Karpas-422 (cell line): ENCODE measurements around the gene ABHD17C. TPM values are rescaled to one million over a fixed set of nuclear protein-coding genes. Genes with fewer than 3 reads are reported as not detected.

Source experiments
- DNase-seq: peaks from one replicate; pipeline ENCODE4 v3.0.0-alpha.2; 2015
- H2AFZ ChIP-seq: fragments of 200-600 bp; sonication (generic); 2 replicates; pipeline ENCODE4 v1.6.1; 2014; ENCODE audit warnings: antibody characterized with exemption, low read length, mixed read lengths
- H3K27ac ChIP-seq: fragments of 200-600 bp; sonication (generic); 2 replicates; pipeline ENCODE4 v1.5.1; 2014; ENCODE audit warnings: mild to moderate bottlenecking, low read length, moderate library complexity
- H3K27me3 ChIP-seq: fragments of 200-600 bp; sonication (generic); 2 replicates; pipeline ENCODE4 v1.6.1; 2014; ENCODE audit warnings: low read length, mixed read lengths
- H3K36me3 ChIP-seq: fragments of 200-600 bp; sonication (generic); 2 replicates; pipeline ENCODE4 v1.6.1; 2014; ENCODE audit warnings: low read length, mixed read lengths; ENCODE audit not compliant: insufficient read depth
- H3K4me1 ChIP-seq: fragments of 200-600 bp; sonication (generic); 2 replicates; pipeline ENCODE4 v1.6.1; 2014; ENCODE audit warnings: mild to moderate bottlenecking, low read length, mixed read lengths
- H3K4me2 ChIP-seq: fragments of 200-600 bp; sonication (generic); 2 replicates; pipeline ENCODE4 v1.6.1; 2014; ENCODE audit warnings: low read length, low read depth, mild to moderate bottlenecking; ENCODE audit not compliant: poor library complexity, severe bottlenecking
- H3K4me3 ChIP-seq: fragments of 200-600 bp; sonication (generic); 2 replicates; pipeline ENCODE4 v1.5.1; 2014; ENCODE audit warnings: mild to moderate bottlenecking, antibody characterized with exemption, low read length, mixed read lengths
- H3K79me2 ChIP-seq: fragments of 200-600 bp; sonication (generic); 2 replicates; pipeline ENCODE4 v1.6.1; 2014; ENCODE audit warnings: mild to moderate bottlenecking, low read length, mixed read lengths
- H3K9ac ChIP-seq: fragments of 200-600 bp; sonication (generic); 2 replicates; pipeline ENCODE4 v1.6.0; 2014; ENCODE audit warnings: low read length
- H3K9me2 ChIP-seq: fragments of 200-600 bp; sonication (generic), shearing (Covaris generic); replicated peaks from 2 replicates; pipeline ENCODE4 v1.6.0; 2014; ENCODE audit warnings: mild to moderate bottlenecking, low read length, moderate library complexity; ENCODE audit not compliant: insufficient read depth
- H3K9me3 ChIP-seq: fragments of 300-700, 200-600 bp; sonication (generic); 2 replicates; pipeline ENCODE4 v1.6.1; 2014; ENCODE audit warnings: low read length, mixed read lengths
- H4K20me1 ChIP-seq: fragments of 200-600 bp; sonication (generic); 2 replicates; pipeline ENCODE4 v1.6.1; 2014; ENCODE audit warnings: mild to moderate bottlenecking, antibody characterized with exemption, low read length, low read depth; ENCODE audit not compliant: insufficient read depth
- total RNA-seq: library from RNA; depleted of rRNA; stranded (reverse); fragments of >200 nt; shearing (Covaris generic); gene quantifications from 2 replicates; pipeline ENCODE4 v1.2.3, GENCODE V29; 2014; ENCODE audit warnings: low replicate concordance

ABHD17C gene
- total RNA-seq, 1 experiment from 2014 or later, result 0.48 TPM

DNA sequence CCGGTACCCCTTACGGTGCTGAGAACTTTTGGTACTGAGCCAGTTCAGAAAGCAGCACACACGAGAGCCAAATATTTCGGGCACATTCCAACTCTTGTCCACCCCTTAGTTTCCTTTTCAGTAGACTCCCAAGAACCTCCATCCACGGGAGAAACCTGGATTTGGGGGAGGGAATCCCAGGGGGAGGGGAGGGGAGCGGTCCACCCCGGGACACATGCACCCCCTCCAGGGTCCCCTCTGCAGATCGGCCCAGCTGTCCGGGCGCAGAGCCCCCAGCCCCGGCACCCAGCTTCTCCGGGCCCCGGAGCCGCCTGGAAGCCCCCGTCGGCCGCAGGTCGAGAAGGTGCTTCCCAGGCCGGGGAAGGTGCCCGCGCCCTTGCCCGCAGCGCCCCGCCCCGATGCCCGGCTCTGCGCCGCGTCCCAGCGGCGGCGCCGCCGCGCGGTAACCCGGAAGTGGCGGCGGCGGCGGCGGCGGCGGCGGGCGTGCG is 455 bp upstream of the ABHD17C start:
- no peaks in the 10 kb centered on the region for H3K79me2 ChIP-seq
- peak overlapping the region; percentile 97 for H3K4me2 ChIP-seq
- H3K27ac ChIP-seq, result no peak overlapping the region
- no peaks in the 10 kb centered on the region for H3K9me2 ChIP-seq
- H4K20me1 ChIP-seq, result peaks cover 3% of the 10 kb centered on the region; the same call in 1 of the 2 replicates
- peak overlapping the region; percentile 98 for H2AFZ ChIP-seq
- H3K27me3 ChIP-seq, result no peaks in the 10 kb centered on the region
- peak overlapping the region; percentile 80 for H3K9ac ChIP-seq
- DNase-seq, result no peak
- H3K4me3 ChIP-seq, result peak overlapping the region; percentile 72
- peaks cover 13% of the 10 kb centered on the region for H3K4me1 ChIP-seq
- no peaks in the 10 kb centered on the region for H3K9me3 ChIP-seq
- no peaks in the 10 kb centered on the region for H3K36me3 ChIP-seq

GRCh38 chr15:80695911-80696661 is 976 bp downstream of the ABHD17C start:
- H2AFZ ChIP-seq, result no peak overlapping the region
- no peaks in the 10 kb centered on the region for H3K9me3 ChIP-seq
- DNase-seq, result no peak
- H3K79me2 ChIP-seq, result no peaks in the 10 kb centered on the region
- H3K9ac ChIP-seq, result peak overlapping the region; percentile 75
- no peaks in the 10 kb centered on the region for H3K9me2 ChIP-seq
- H3K4me2 ChIP-seq, result peak overlapping the region; percentile 63
- peak overlapping the region; percentile 67 for H3K4me3 ChIP-seq
- no peaks in the 10 kb centered on the region for H3K36me3 ChIP-seq
- H3K27ac ChIP-seq, result no peak overlapping the region
- no peaks in the 10 kb centered on the region for H3K27me3 ChIP-seq
- peaks cover 13% of the 10 kb centered on the region for H3K4me1 ChIP-seq
- peaks cover 3% of the 10 kb centered on the region; the same call in 1 of the 2 replicates for H4K20me1 ChIP-seq

GRCh38 chr15:80697075-80697685 is 2.1 kb downstream of the ABHD17C start:
- H3K4me3 ChIP-seq, result no peak overlapping the region
- peaks cover 13% of the 10 kb centered on the region for H3K4me1 ChIP-seq
- no peak overlapping the region for H3K4me2 ChIP-seq
- H3K79me2 ChIP-seq, result no peaks in the 10 kb centered on the region
- H2AFZ ChIP-seq, result no peak overlapping the region
- H3K27me3 ChIP-seq, result no peaks in the 10 kb centered on the region
- H3K36me3 ChIP-seq, result no peaks in the 10 kb centered on the region
- H4K20me1 ChIP-seq, result peaks cover 6% of the 10 kb centered on the region; the same call in 1 of the 2 replicates
- DNase-seq, result no peak
- no peak overlapping the region for H3K9ac ChIP-seq
- no peaks in the 10 kb centered on the region for H3K9me3 ChIP-seq
- H3K27ac ChIP-seq, result no peak overlapping the region
- H3K9me2 ChIP-seq, result no peaks in the 10 kb centered on the region

GRCh38 chr15:80698676-80699075 is 3.6 kb downstream of the ABHD17C start:
- Histone ChIP-seq H3K9me3 (no peaks in the 10 kb centered on the region), H3K27ac (no peak overlapping the region), H3K79me2 (no peaks in the 10 kb centered on the region), H3K27me3 (no peaks in the 10 kb centered on the region), H3K4me3 (no peak overlapping the region), H2AFZ (no peak overlapping the region), H3K9me2 (no peaks in the 10 kb centered on the region), H3K4me1 (peaks cover 13% of the 10 kb centered on the region), H4K20me1 (peaks cover 6% of the 10 kb centered on the region; the same call in 1 of the 2 replicates), H3K36me3 (no peaks in the 10 kb centered on the region), H3K4me2 (no peak overlapping the region), H3K9ac (no peak overlapping the region)
- no peak for DNase-seq

GRCh38 chr15:80699981-80700380 is 4.9 kb downstream of the ABHD17C start:
- DNase-seq, result no peak
- Histone ChIP-seq H2AFZ (no peak overlapping the region), H3K79me2 (no peaks in the 10 kb centered on the region), H3K4me2 (no peak overlapping the region), H3K27me3 (no peaks in the 10 kb centered on the region), H4K20me1 (peaks cover 6% of the 10 kb centered on the region), H3K9ac (no peak overlapping the region), H3K4me3 (no peak overlapping the region), H3K27ac (no peak overlapping the region), H3K9me3 (no peaks in the 10 kb centered on the region), H3K9me2 (no peaks in the 10 kb centered on the region), H3K36me3 (no peaks in the 10 kb centered on the region), H3K4me1 (peaks cover 7% of the 10 kb centered on the region; the same call in 1 of the 2 replicates)

DNA sequence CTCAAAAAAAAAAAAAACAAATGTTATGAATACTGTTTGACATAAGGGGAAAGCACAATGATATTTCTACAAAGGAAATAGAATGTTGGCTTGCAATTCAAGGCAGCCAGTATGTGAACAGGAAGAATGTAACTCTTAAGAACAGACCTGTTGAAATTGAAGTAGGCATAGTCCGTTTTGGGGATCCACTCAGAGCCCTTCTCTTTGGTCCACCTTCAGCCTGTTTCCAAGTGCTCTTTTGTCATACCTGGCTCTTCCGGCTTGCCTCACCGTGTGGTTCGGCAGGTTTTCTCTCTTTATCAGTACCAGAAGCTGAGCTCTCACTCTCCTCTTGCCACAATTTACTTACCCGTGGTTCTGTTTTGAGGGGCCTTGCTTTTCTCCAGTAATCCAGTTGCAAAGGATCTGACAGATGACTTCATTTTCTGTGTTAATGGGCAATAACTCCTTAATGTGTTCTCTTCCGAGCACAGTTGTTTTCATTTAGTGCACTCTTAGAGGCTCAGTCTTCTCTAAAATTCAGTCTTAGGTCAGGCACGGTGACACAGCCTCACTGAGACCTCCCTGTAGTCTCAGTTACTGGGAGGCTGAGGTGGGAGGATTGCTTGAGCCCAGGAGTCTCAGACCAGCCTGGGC is 6.7 kb downstream of the ABHD17C start:
- no peak for DNase-seq
- no peaks in the 10 kb centered on the region for H3K36me3 ChIP-seq
- no peak overlapping the region for H3K4me2 ChIP-seq
- no peak overlapping the region for H3K9ac ChIP-seq
- H3K27me3 ChIP-seq, result no peaks in the 10 kb centered on the region
- no peaks in the 10 kb centered on the region for H3K4me1 ChIP-seq
- no peak overlapping the region for H3K27ac ChIP-seq
- H3K4me3 ChIP-seq, result no peak overlapping the region
- no peaks in the 10 kb centered on the region for H3K9me2 ChIP-seq
- no peaks in the 10 kb centered on the region for H3K79me2 ChIP-seq
- no peaks in the 10 kb centered on the region for H3K9me3 ChIP-seq
- H2AFZ ChIP-seq, result no peak overlapping the region
- H4K20me1 ChIP-seq, result peaks cover 6% of the 10 kb centered on the region

DNA sequence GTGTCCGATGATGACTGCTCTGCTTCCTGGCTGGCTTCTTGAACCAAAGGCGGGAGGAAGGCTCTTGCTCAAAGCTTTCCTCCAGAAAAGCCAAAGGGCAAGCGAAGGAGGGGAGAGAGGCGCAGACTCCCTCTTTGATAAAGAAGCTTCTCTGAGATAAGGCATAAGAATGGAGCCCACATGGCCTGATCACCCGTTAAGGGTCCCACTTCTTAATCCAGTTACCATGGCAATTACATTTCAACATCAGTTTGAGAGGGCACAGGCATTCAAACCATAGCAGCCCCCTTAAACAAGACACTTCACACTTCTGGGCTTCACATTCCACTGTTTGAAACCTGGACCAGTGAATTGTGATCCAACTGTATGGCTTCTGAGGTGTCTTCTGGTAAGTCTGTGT is 8.0 kb downstream of the ABHD17C start:
- no peak overlapping the region for H3K9ac ChIP-seq
- H3K9me2 ChIP-seq, result no peaks in the 10 kb centered on the region
- peaks cover 6% of the 10 kb centered on the region for H4K20me1 ChIP-seq
- H3K9me3 ChIP-seq, result no peaks in the 10 kb centered on the region
- H3K4me1 ChIP-seq, result no peaks in the 10 kb centered on the region
- no peak overlapping the region for H3K27ac ChIP-seq
- no peak overlapping the region for H3K4me3 ChIP-seq
- H3K79me2 ChIP-seq, result no peaks in the 10 kb centered on the region
- no peaks in the 10 kb centered on the region for H3K36me3 ChIP-seq
- H3K27me3 ChIP-seq, result no peaks in the 10 kb centered on the region
- H2AFZ ChIP-seq, result no peak overlapping the region
- no peak overlapping the region for H3K4me2 ChIP-seq
- DNase-seq, result no peak

DNA sequence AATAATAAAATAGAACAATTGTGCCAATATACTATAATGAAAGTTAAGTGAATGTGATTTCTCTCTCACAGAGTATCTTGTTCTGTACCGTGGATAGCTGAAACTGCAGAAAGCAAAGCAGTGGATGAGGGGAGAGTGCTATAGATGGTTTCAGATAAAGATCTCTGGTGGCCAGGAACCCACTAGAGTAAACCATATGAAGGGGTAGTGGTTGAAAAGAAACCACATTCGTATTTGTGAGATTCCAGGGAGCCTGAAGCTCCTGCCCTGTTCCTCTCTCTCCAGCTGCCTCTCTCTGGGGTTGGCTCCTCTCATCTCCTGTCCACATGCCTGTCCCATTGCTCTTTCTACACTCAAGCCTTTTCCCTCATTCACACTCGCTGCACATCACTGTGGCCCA is 8.9 kb downstream of the ABHD17C start:
- Histone ChIP-seq H3K9me3 (no peaks in the 10 kb centered on the region), H3K36me3 (no peaks in the 10 kb centered on the region), H3K4me3 (no peak overlapping the region), H3K9ac (no peak overlapping the region), H3K79me2 (no peaks in the 10 kb centered on the region), H4K20me1 (peaks cover 3% of the 10 kb centered on the region; the same call in 1 of the 2 replicates), H3K27ac (no peak overlapping the region), H2AFZ (no peak overlapping the region), H3K4me2 (no peak overlapping the region), H3K9me2 (no peaks in the 10 kb centered on the region), H3K27me3 (no peaks in the 10 kb centered on the region), H3K4me1 (no peaks in the 10 kb centered on the region)
- DNase-seq, result no peak
